Brain microvascular endothelial cell (primary cell): ENCODE measurements around the gene CADPS.
A peak's percentile ranks its signal among the peaks of the same experiment; 100 is the strongest.

Experiments
- DNase-seq: peaks from one replicate; pipeline ENCODE4 v3.0.0-alpha.2; 2020
- H3K27ac ChIP-seq: fragments of 250-450 bp; sonication (Bioruptor Pico); 2 replicates; pipeline ENCODE4 v1.5.1; 2020; ENCODE audit warnings: mild to moderate bottlenecking, moderate library complexity
- H3K27me3 ChIP-seq: fragments of 250-450 bp; sonication (Bioruptor Pico); replicated peaks from 2 replicates; pipeline ENCODE4 v1.5.1; 2020; ENCODE audit warnings: mild to moderate bottlenecking
- H3K36me3 ChIP-seq: fragments of 250-450 bp; sonication (Bioruptor Pico); replicated peaks from 2 replicates; pipeline ENCODE4 v1.5.1; 2020; ENCODE audit warnings: mild to moderate bottlenecking
- H3K4me3 ChIP-seq: 2 replicates; pipeline ENCODE4 v1.5.1; 2011; ENCODE audit warnings: low read depth, mild to moderate bottlenecking, control low read depth, low read length, moderate library complexity
- CTCF ChIP-seq: IDR thresholded peaks from 2 replicates; pipeline ENCODE4 v1.5.1; 2011; ENCODE audit warnings: low read depth, mild to moderate bottlenecking, moderate library complexity, low read length, control low read depth, inconsistent platforms; ENCODE audit errors: missing control alignments
- in situ Hi-C: cut with HindIII; loops from 2 replicates; pipeline ENCODE4 v1.10.0; 2017; ENCODE audit warnings: low sequenced_read_pairs, low pct_ligation_motif_present

Gene CADPS

GRCh38 chr3:62566022-62566557 lies 309.1 kb downstream of the CADPS start:
- in situ Hi-C loops: no loop called here
- Histone ChIP-seq H3K27ac (no peak overlapping the region), H3K27me3 (no peaks in the 10 kb centered on the region), H3K4me3 (no peak overlapping the region), H3K36me3 (no peaks in the 10 kb centered on the region)
- DNase-seq: no peak
- TF ChIP-seq CTCF: no peak

GRCh38 chr3:62562596-62562995 lies 312.6 kb downstream of the CADPS start:
- no peak for TF ChIP-seq CTCF
- in situ Hi-C loops: no loop called here
- DNase-seq: no peak
- Histone ChIP-seq H3K36me3 (no peaks in the 10 kb centered on the region), H3K4me3 (no peak overlapping the region), H3K27ac (peak overlapping the region; percentile 6), H3K27me3 (no peaks in the 10 kb centered on the region)

- H3K36me3 ChIP-seq: no peaks in the 10 kb centered on the region
- H3K27me3 ChIP-seq: no peaks in the 10 kb centered on the region
- in situ Hi-C loops: no loop called here
- H3K4me3 ChIP-seq: no peak overlapping the region
- no peak for TF ChIP-seq CTCF
- DNase-seq: peak; percentile 56
- peak overlapping the region; percentile 6 for H3K27ac ChIP-seq
These were observed 313.2 kb downstream of the CADPS start for GRCh38 chr3:62562017-62562416.

- H3K4me3 ChIP-seq: no peak overlapping the region
- no peaks in the 10 kb centered on the region for H3K27me3 ChIP-seq
- in situ Hi-C loops: no loop called here
- no peaks in the 10 kb centered on the region for H3K36me3 ChIP-seq
- TF ChIP-seq CTCF: peak; percentile 64
- H3K27ac ChIP-seq: no peak overlapping the region
- DNase-seq: peak; percentile 8
These were observed 315.3 kb downstream of the CADPS start for GRCh38 chr3:62559831-62560445.

- TF ChIP-seq CTCF: peak; percentile 81
- DNase-seq: peak; percentile 25
- Histone ChIP-seq H3K27ac (no peak overlapping the region), H3K4me3 (no peak overlapping the region), H3K36me3 (no peaks in the 10 kb centered on the region), H3K27me3 (no peaks in the 10 kb centered on the region)
- in situ Hi-C loops: no loop called here
These were observed 316.6 kb downstream of the CADPS start for GRCh38 chr3:62558549-62559112.
